HCT116 (cell line): ENCODE data around the gene ARHGEF17. TPM values are rescaled to one million over a fixed set of nuclear protein-coding genes. Genes with fewer than 3 reads are reported as not detected.

ENCODE experiments used
- ATAC-seq: fragments of 200-7000 bp; cut with Tn5 transposase; 2 replicates; pipeline ENCODE4 v1.9.1; 2020; ENCODE audit warnings: mild to moderate bottlenecking, moderate library complexity
- BruUV-seq: library from RNA; stranded (reverse); fragments of 400-500 nt; replicated peaks from 2 replicates; lab custom pipeline; 2021; lab: Mats Ljungman, UMichigan
- CTCF ChIA-PET: fragments of 300-600 bp; sonication (Branson Sonifier 250); formaldehyde crosslinking; loops from one replicate; lab custom pipeline; 2021; ENCODE audit warnings: antibody characterized with exemption; lab: Charles Lee
- POLR2A ChIA-PET: fragments of 300-600, 350-600 bp; sonication (Branson Sonifier 250); formaldehyde crosslinking; loops from one replicate; lab custom pipeline; 2021; ENCODE audit warnings: antibody characterized with exemption; lab: Charles Lee
- RAD21 ChIA-PET, 2 experiments: fragments of 300-600 bp; sonication (Branson Sonifier 250); formaldehyde crosslinking; loops; one replicate each; lab custom pipeline; 2023; ENCODE audit warnings: low total read pairs in 2 of 2; ENCODE audit not compliant: uncharacterized antibody in 2 of 2, unreplicated experiment in 2 of 2, low non-redundant PET in 1 of 2; lab: Charles Lee
- DNase-seq: peaks from one replicate; pipeline ENCODE4 v3.0.0-alpha.2; 2010; ENCODE audit warnings: low read depth, low spot score
- H2AFZ ChIP-seq: fragments of 200-600 bp; shearing (Covaris generic), sonication (generic); 2 replicates; pipeline ENCODE4 v1.6.1; 2017; ENCODE audit warnings: low read depth, mixed run types, mixed read lengths, antibody characterized with exemption, low read length; ENCODE audit not compliant: poor library complexity, severe bottlenecking
- H3K27ac ChIP-seq: 2 replicates; pipeline ENCODE4 v1.5.1; 2012; ENCODE audit warnings: low read depth, low read length
- H3K27me3 ChIP-seq: fragments of 200-600 bp; sonication (generic); 2 replicates; pipeline ENCODE4 v1.6.1; 2016; ENCODE audit warnings: mixed run types, low read length, mixed read lengths; ENCODE audit not compliant: insufficient read depth
- H3K36me3 ChIP-seq, 2 experiments: fragments of 200-500 bp in 1 of 2; fragments of 200-600 bp in 1 of 2; sonication (Bioruptor generic) in 1 of 2; sonication (generic) in 1 of 2; 2 replicates each; pipeline versions ENCODE4 v1.5.1 to v1.6.1; 2014 to 2016; ENCODE audit warnings: low read length in 2 of 2, inconsistent platforms in 1 of 2, mixed read lengths in 1 of 2, mixed run types in 1 of 2; ENCODE audit not compliant: insufficient read depth in 2 of 2, control insufficient read depth in 1 of 2
- H3K4me1 ChIP-seq, 2 experiments: fragments of 200-600 bp in 1 of 2; sonication (generic) in 1 of 2; 2 replicates each; pipeline versions ENCODE4 v1.5.1 to v1.6.1; 2012 to 2017; ENCODE audit warnings: low read length in 2 of 2, inconsistent platforms in 1 of 2, mild to moderate bottlenecking in 1 of 2, mixed read lengths in 1 of 2, mixed run types in 1 of 2, moderate library complexity in 1 of 2; ENCODE audit not compliant: insufficient read depth in 2 of 2, control insufficient read depth in 1 of 2
- H3K4me2 ChIP-seq: fragments of 200-600 bp; sonication (generic); 2 replicates; pipeline ENCODE4 v1.6.1; 2017; ENCODE audit warnings: mixed run types, low read length, mixed read lengths
- H3K4me3 ChIP-seq, 2 experiments: fragments of 200-600 bp in 1 of 2; sonication (generic) in 1 of 2; replicated peaks in 1 of 2; 2 replicates each; pipeline ENCODE4 v1.5.1; 2011 to 2016; ENCODE audit warnings: low read length in 2 of 2, control low read depth in 1 of 2, low read depth in 1 of 2, mild to moderate bottlenecking in 1 of 2, mixed read lengths in 1 of 2, mixed run types in 1 of 2
- H3K79me2 ChIP-seq: fragments of 200-600 bp; sonication (generic); 2 replicates; pipeline ENCODE4 v1.6.1; 2017; ENCODE audit warnings: mild to moderate bottlenecking, mixed run types, low read length, moderate library complexity, mixed read lengths; ENCODE audit not compliant: insufficient read depth
- H3K9ac ChIP-seq: fragments of 200-600 bp; sonication (generic); 2 replicates; pipeline ENCODE4 v1.6.1; 2016; ENCODE audit warnings: low read length, mixed read lengths
- H3K9me2 ChIP-seq: fragments of 200-600 bp; sonication (generic), shearing (Covaris generic); 2 replicates; pipeline ENCODE4 v1.6.1; 2017; ENCODE audit warnings: mixed run types, mild to moderate bottlenecking, moderate library complexity; ENCODE audit not compliant: insufficient read depth
- H3K9me3 ChIP-seq, 2 experiments: fragments of 200-500 bp in 1 of 2; fragments of 200-600 bp in 1 of 2; sonication (Bioruptor generic) in 1 of 2; sonication (generic) in 1 of 2; 2 replicates each; pipeline ENCODE4 v1.6.1; 2014 to 2017; ENCODE audit warnings: low read length in 2 of 2, mixed read lengths in 2 of 2, inconsistent platforms in 1 of 2, low read depth in 1 of 2, mild to moderate bottlenecking in 1 of 2, mixed run types in 1 of 2, moderate library complexity in 1 of 2; ENCODE audit not compliant: control insufficient read depth in 1 of 2, insufficient read depth in 1 of 2
- H4K20me1 ChIP-seq: fragments of 200-600 bp; sonication (generic), shearing (Covaris generic); 2 replicates; pipeline ENCODE4 v1.6.1; 2017; ENCODE audit warnings: mixed run types, mild to moderate bottlenecking, moderate library complexity; ENCODE audit not compliant: insufficient read depth
- ATF3 ChIP-seq: IDR thresholded peaks from 2 replicates; pipeline ENCODE4 v1.6.1; 2012
- CEBPB ChIP-seq: IDR thresholded peaks from 2 replicates; pipeline ENCODE4 v1.6.1; 2012; ENCODE audit warnings: low read depth
- EGR1 ChIP-seq: IDR thresholded peaks from 2 replicates; pipeline ENCODE4 v1.6.1; 2012; ENCODE audit warnings: low read depth
- EZH2phosphoT487 ChIP-seq: fragments of 200-600 bp; IDR thresholded peaks from 2 replicates; pipeline ENCODE4 v1.6.1; 2018; ENCODE audit warnings: antibody characterized with exemption, borderline replicate concordance
- FOSL1 ChIP-seq: IDR thresholded peaks from 2 replicates; pipeline ENCODE4 v1.6.1; 2012; ENCODE audit warnings: low read depth
- JUND ChIP-seq: IDR thresholded peaks from 2 replicates; pipeline ENCODE4 v1.6.1; 2012
- MAX ChIP-seq: IDR thresholded peaks from 2 replicates; pipeline ENCODE4 v1.6.1; 2012
- POLR2A ChIP-seq: IDR thresholded peaks from 2 replicates; pipeline ENCODE4 v1.7.0; 2011; ENCODE audit warnings: borderline replicate concordance; ENCODE audit not compliant: insufficient read depth, insufficient read length; ENCODE audit errors: extremely low read depth
- POLR2AphosphoS5 ChIP-seq: IDR thresholded peaks from 2 replicates; pipeline ENCODE4 v1.6.1; 2011; ENCODE audit warnings: mild to moderate bottlenecking, low read depth, low read length, moderate library complexity
- RAD21 ChIP-seq: IDR thresholded peaks from 2 replicates; pipeline ENCODE4 v1.6.1; 2012; ENCODE audit warnings: low read depth, mild to moderate bottlenecking
- REST ChIP-seq: IDR thresholded peaks from 2 replicates; pipeline ENCODE4 v1.6.1; 2012; ENCODE audit warnings: low read depth
- SIN3A ChIP-seq: IDR thresholded peaks from 2 replicates; pipeline ENCODE4 v1.6.1; 2012; ENCODE audit warnings: low read depth
- SP1 ChIP-seq: IDR thresholded peaks from 2 replicates; pipeline ENCODE4 v1.6.1; 2012; ENCODE audit warnings: low read depth
- SRF ChIP-seq: IDR thresholded peaks from 2 replicates; pipeline ENCODE4 v1.6.1; 2012; ENCODE audit warnings: low read depth
- ZNF274 ChIP-seq: fragments of 200-500 bp; sonication (Bioruptor generic); IDR thresholded peaks from 2 replicates; pipeline ENCODE4 v1.6.1; 2014; ENCODE audit warnings: mild to moderate bottlenecking, low read depth, low read length, inconsistent platforms
- intact Hi-C: fragments of 100-400 bp; cut with micrococcal nuclease; formaldehyde crosslinking; loops from 2 replicates; pipeline ENCODE4 v1.10.0; 2022
- total RNA-seq: library from RNA; stranded (reverse); gene quantifications from one replicate; pipeline ENCODE4 v1.2.1, GENCODE V29; 2021; ENCODE audit not compliant: unreplicated experiment

Gene ARHGEF17
- total RNA-seq, 1 experiment from 2014 or later: 18.2 TPM

- no peaks in the 10 kb centered on the region for H4K20me1 ChIP-seq
- peaks cover 5% of the 10 kb centered on the region; the same call in 1 of the 2 replicates for H3K27me3 ChIP-seq
- POLR2A ChIA-PET: no interaction called here
- H3K4me3 ChIP-seq: no peak overlapping the region
- no peak overlapping the region for H3K4me2 ChIP-seq
- no peak for TF ChIP-seq POLR2AphosphoS5
- no peak for TF ChIP-seq SRF
- no peak for TF ChIP-seq CEBPB
- TF ChIP-seq EGR1: no peak
- no peak for TF ChIP-seq EZH2phosphoT487
- TF ChIP-seq JUND: no peak
- no peak for TF ChIP-seq REST
- no peak for TF ChIP-seq FOSL1
- TF ChIP-seq ZNF274: no peak
- no peak for TF ChIP-seq ATF3
- TF ChIP-seq SP1: no peak
- no peak for TF ChIP-seq SIN3A
- no peak for TF ChIP-seq RAD21
- no peak for TF ChIP-seq MAX
- no peak for TF ChIP-seq POLR2A
- TF ChIP-seq, all 23 proteins: peak for 0
- DNase-seq (no peak), ATAC-seq (no peak)
- Histone ChIP-seq H3K9me2 (no peaks in the 10 kb centered on the region), H3K4me1 (peaks cover 2 to 13% of the 10 kb centered on the region in 2 experiments; a peak in 3 of 4 replicates), H2AFZ (no peak overlapping the region), H3K9ac (no peak overlapping the region), H3K27ac (no peak overlapping the region), H3K36me3 (no peaks in the 10 kb centered on the region), H3K9me3 (no peaks in the 10 kb centered on the region), H3K79me2 (no peaks in the 10 kb centered on the region)
- CTCF ChIA-PET: no interaction called here
- intact Hi-C loops: no loop called here
- no TSS peak for BruUV-seq
- RAD21 ChIA-PET: no interaction called here
Observed at GRCh38 chr11:73269459-73270015, 38.5 kb upstream of the ARHGEF17 start.
